ENCODE data around the gene ZBTB22.
"Not testable (repeated sequence)": the region's sequence is repeated elsewhere in the genome, so short reads cannot be mapped to it uniquely, and the experiment has no call there.

DNA sequence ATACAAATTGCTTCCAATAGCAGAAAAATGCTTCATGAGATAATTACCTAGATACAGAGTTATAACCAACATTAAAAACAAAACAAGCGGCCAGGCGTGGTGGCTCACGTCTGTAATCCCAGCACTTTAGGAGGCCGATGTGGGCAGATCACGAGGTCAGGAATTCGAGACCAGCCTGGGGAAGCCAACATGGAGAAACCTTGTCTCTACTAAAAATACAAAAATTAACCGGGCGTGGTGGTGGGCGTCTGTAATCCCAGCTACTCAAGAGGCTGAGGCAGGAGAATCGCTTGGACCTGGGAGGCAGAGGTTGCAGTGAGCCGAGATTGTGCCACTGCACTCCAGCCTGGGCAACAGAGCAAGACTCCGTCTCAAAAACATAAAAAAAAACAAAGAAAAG lies 45.9 kb upstream of the ZBTB22 start:
- TF ChIP-seq, protein P1, sequence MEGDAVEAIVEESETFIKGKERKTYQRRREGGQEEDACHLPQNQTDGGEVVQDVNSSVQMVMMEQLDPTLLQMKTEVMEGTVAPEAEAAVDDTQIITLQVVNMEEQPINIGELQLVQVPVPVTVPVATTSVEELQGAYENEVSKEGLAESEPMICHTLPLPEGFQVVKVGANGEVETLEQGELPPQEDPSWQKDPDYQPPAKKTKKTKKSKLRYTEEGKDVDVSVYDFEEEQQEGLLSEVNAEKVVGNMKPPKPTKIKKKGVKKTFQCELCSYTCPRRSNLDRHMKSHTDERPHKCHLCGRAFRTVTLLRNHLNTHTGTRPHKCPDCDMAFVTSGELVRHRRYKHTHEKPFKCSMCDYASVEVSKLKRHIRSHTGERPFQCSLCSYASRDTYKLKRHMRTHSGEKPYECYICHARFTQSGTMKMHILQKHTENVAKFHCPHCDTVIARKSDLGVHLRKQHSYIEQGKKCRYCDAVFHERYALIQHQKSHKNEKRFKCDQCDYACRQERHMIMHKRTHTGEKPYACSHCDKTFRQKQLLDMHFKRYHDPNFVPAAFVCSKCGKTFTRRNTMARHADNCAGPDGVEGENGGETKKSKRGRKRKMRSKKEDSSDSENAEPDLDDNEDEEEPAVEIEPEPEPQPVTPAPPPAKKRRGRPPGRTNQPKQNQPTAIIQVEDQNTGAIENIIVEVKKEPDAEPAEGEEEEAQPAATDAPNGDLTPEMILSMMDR (IDR thresholded peaks at IDR 0.05): not testable (repeated sequence)
- not testable (repeated sequence) for TF ChIP-seq POLR2A (IDR thresholded peaks at IDR 0.05)
